K562 (cell line): ENCODE results near the gene THBS2. TPM values are rescaled to one million over a fixed set of nuclear protein-coding genes. Genes with fewer than 3 reads are reported as not detected.

Experiments
- ATAC-seq: fragments of 200-7000 bp; cut with Tn5 transposase; 3 replicates; pipeline ENCODE4 v1.9.1; 2020; ENCODE audit warnings: moderate library complexity
- BruUV-seq: library from RNA; stranded (reverse); fragments of 400-500 nt; replicated peaks from 2 replicates; lab custom pipeline; 2021; lab: Mats Ljungman, UMichigan
- CTCF ChIA-PET: fragments of 300-600 bp; formaldehyde crosslinking; extraction: SDS; loops from one replicate; lab custom pipeline; 2021; ENCODE audit warnings: low intra/inter-chr PET ratio; lab: Yijun Ruan, JAX
- POLR2A ChIA-PET: fragments of 300-600, 350-650 bp; sonication (Branson Sonifier 250); formaldehyde crosslinking; extraction: SDS; loops from one replicate; lab custom pipeline; 2021; ENCODE audit warnings: antibody characterized with exemption, inconsistent platforms; lab: Yijun Ruan, JAX
- DNase-seq, 4 experiments: peaks; one replicate each; pipeline versions ENCODE4 v3.0.0 to v3.0.0-alpha.2; 2011 to 2018; ENCODE audit warnings: low spot score in 3 of 4, mixed read lengths in 3 of 4; ENCODE audit errors: extremely low read depth in 1 of 4
- FAIRE-seq: peaks from 2 replicates; lab custom pipeline; 2011; peaks lifted over from hg19 to GRCh38; lab: Jason Lieb, UNC
- H2AFZ ChIP-seq: 2 replicates; pipeline ENCODE4 v1.6.0; 2011; ENCODE audit warnings: low read depth, low read length, control low read depth, inconsistent platforms
- H3K27ac ChIP-seq: fragments of 200-600 bp; 3 replicates; pipeline ENCODE4 v1.8.0; 2011; ENCODE audit warnings: low read depth, mild to moderate bottlenecking, control low read depth, inconsistent platforms, low read length, moderate library complexity, mixed read lengths; ENCODE audit errors: extremely low read depth
- H3K27me3 ChIP-seq, 2 experiments: fragments of 300-600 bp in 1 of 2; 2 replicates in 1 of 2; 3 replicates in 1 of 2; pipeline versions ENCODE4 v1.6.0 to v1.8.0; 2011; ENCODE audit warnings: inconsistent platforms in 2 of 2, low read length in 2 of 2, mild to moderate bottlenecking in 1 of 2, mixed read lengths in 1 of 2, moderate library complexity in 1 of 2; ENCODE audit not compliant: control insufficient read depth in 2 of 2, insufficient read depth in 2 of 2
- H3K36me3 ChIP-seq: fragments of 300-600 bp; 3 replicates; pipeline ENCODE4 v1.8.0; 2011; ENCODE audit warnings: mild to moderate bottlenecking, low read length, inconsistent platforms; ENCODE audit not compliant: control insufficient read depth, insufficient read depth
- H3K4me1 ChIP-seq, 2 experiments: fragments of 200-600 bp in 1 of 2; replicated peaks in 1 of 2; 2 replicates in 1 of 2; 3 replicates in 1 of 2; pipeline versions ENCODE4 v1.5.1 to v1.8.0; 2011; ENCODE audit warnings: inconsistent platforms in 2 of 2, low read length in 2 of 2, mild to moderate bottlenecking in 1 of 2, mixed read lengths in 1 of 2, moderate library complexity in 1 of 2; ENCODE audit not compliant: control insufficient read depth in 2 of 2, insufficient read depth in 2 of 2
- H3K4me2 ChIP-seq: 2 replicates; pipeline ENCODE4 v1.6.1; 2011; ENCODE audit warnings: low read length, control low read depth, inconsistent platforms, mixed read lengths; ENCODE audit not compliant: insufficient read depth
- H3K4me3 ChIP-seq: fragments of 200-600 bp; sonication (generic), shearing (Covaris generic); 2 replicates; pipeline ENCODE4 v1.5.1; 2016; ENCODE audit warnings: control low read depth, inconsistent platforms
- H3K79me2 ChIP-seq: fragments of 200-600 bp; 3 replicates; pipeline ENCODE4 v1.8.0; 2011; ENCODE audit warnings: low read length, inconsistent platforms; ENCODE audit not compliant: control insufficient read depth, insufficient read depth
- H3K9ac ChIP-seq, 2 experiments: 2 replicates each; pipeline versions ENCODE4 v1.6.0 to v1.6.1; 2011; ENCODE audit warnings: low read depth in 2 of 2, low read length in 2 of 2, control low read depth in 1 of 2, inconsistent platforms in 1 of 2, mild to moderate bottlenecking in 1 of 2, mixed read lengths in 1 of 2; ENCODE audit not compliant: insufficient read depth in 1 of 2
- H3K9me1 ChIP-seq: one replicate; pipeline ENCODE4 v1.6.0; 2011; ENCODE audit warnings: inconsistent platforms, mild to moderate bottlenecking, low read length, moderate library complexity; ENCODE audit not compliant: control insufficient read depth, insufficient read depth
- H3K9me3 ChIP-seq: replicated peaks from 2 replicates; pipeline ENCODE4 v1.5.1; 2011; ENCODE audit warnings: low read depth, low read length, inconsistent platforms; ENCODE audit not compliant: control insufficient read depth, insufficient read depth
- H4K20me1 ChIP-seq: replicated peaks from 2 replicates; pipeline ENCODE4 v1.6.1; 2011; ENCODE audit warnings: low read length, inconsistent platforms, mixed read lengths; ENCODE audit not compliant: control insufficient read depth, insufficient read depth
- CEBPG ChIP-seq, 3 experiments: fragments of 200-800 bp in 1 of 3; sonication (Bioruptor generic) in 1 of 3; sonication (generic) in 1 of 3; formaldehyde crosslinking in 1 of 3; IDR thresholded peaks in 2 of 3; conservative IDR thresholded peaks in 1 of 3; 2 replicates each; pipeline versions ENCODE4 v1.6.1 to v1.8.0; 2016 to 2022; ENCODE audit warnings: missing compliant biosample characterization in 2 of 3, missing genetic modification characterization in 2 of 3, mild to moderate bottlenecking in 1 of 3, missing genetic modification reagents in 1 of 3
- EGR1 ChIP-seq: fragments of 450-650 bp; conservative IDR thresholded peaks from 2 replicates; pipeline ENCODE4 v1.6.1; 2017; ENCODE audit warnings: mild to moderate bottlenecking
- GABPA ChIP-seq: fragments of 200-800 bp; sonication (Bioruptor generic); conservative IDR thresholded peaks from 2 replicates; pipeline ENCODE4 v1.6.1; 2016; ENCODE audit warnings: low read depth, missing genetic modification characterization, missing compliant biosample characterization
- NFE2L1 ChIP-seq: fragments of 450-650 bp; IDR thresholded peaks from 2 replicates; pipeline ENCODE4 v1.6.1; 2016; ENCODE audit warnings: missing genetic modification characterization, low read depth, mild to moderate bottlenecking, missing compliant biosample characterization, moderate library complexity, borderline replicate concordance
- NR3C1 ChIP-seq: sonication (generic); formaldehyde crosslinking; IDR thresholded peaks from 2 replicates; pipeline ENCODE4 v1.8.1; 2022; ENCODE audit warnings: missing genetic modification reagents
- NUFIP1 ChIP-seq: fragments of 450-650 bp; IDR thresholded peaks from 2 replicates; pipeline ENCODE4 v1.6.1; 2018; ENCODE audit not compliant: partially characterized antibody
- SRSF3 ChIP-seq: fragments of 200-400 bp; formaldehyde crosslinking; IDR thresholded peaks from 2 replicates; pipeline ENCODE4 v1.6.1; 2016; ENCODE audit warnings: mild to moderate bottlenecking, low read length, moderate library complexity; ENCODE audit not compliant: insufficient read depth
- TCF7L2 ChIP-seq: fragments of 150-350 bp; IDR thresholded peaks from 2 replicates; pipeline ENCODE4 v1.6.1; 2016; ENCODE audit warnings: low read depth, mild to moderate bottlenecking, low read length, moderate library complexity
- ZNF140 ChIP-seq: fragments of 250-450 bp; sonication (Bioruptor Pico); IDR thresholded peaks from 2 replicates; pipeline ENCODE4 v1.8.0; 2021; ENCODE audit warnings: moderate library complexity, mild to moderate bottlenecking, inconsistent platforms
- ZNF212 ChIP-seq: fragments of 450-650 bp; formaldehyde crosslinking; IDR thresholded peaks from 2 replicates; pipeline ENCODE4 v1.4.0; 2020; ENCODE audit warnings: mild to moderate bottlenecking
- ZNF431 ChIP-seq: sonication (generic); formaldehyde crosslinking; IDR thresholded peaks from 2 replicates; pipeline ENCODE4 v1.8.0; 2022; ENCODE audit warnings: mild to moderate bottlenecking, missing genetic modification reagents
- WGBS: fragments of 100-300 bp; shearing (Covaris generic); methylation state at CpG from one replicate; pipeline ENCODE4 v1.1.6; 2016; ENCODE audit warnings: low coverage, mixed read lengths; ENCODE audit not compliant: insufficient coverage; ENCODE audit errors: missing lambda C conversion rate; 5-methylcytosine and 5-hydroxymethylcytosine counted together
- in situ Hi-C: fragments of 300-500 bp; cut with MboI; formaldehyde crosslinking; loops from 4 replicates; pipeline ENCODE4 v1.15.0; 2018; ENCODE audit warnings: inconsistent platforms, mixed read lengths
- intact Hi-C: fragments of 100-400 bp; cut with micrococcal nuclease; formaldehyde crosslinking; loops from 2 replicates; pipeline ENCODE4 v1.14.2; 2022
- polyA plus RNA-seq, 8 experiments: library from polyadenylated mRNA; depleted of rRNA in 4 of 8; stranded (reverse) in 5 of 8; unstranded in 3 of 8; fragments of >200 nt; fragmentation: Nextera tagmentation in 2 of 8; fragmentation: Illumina TruSeq in 1 of 8; extraction: Ambion mirVana in 2 of 8; extraction: Trizol in 1 of 8; gene quantifications; 2 replicates each; pipeline versions ENCODE4 v1.2.1 to v1.2.3, GENCODE V29; 2011 to 2014; ENCODE audit warnings: inconsistent platforms in 1 of 8, missing spikeins in 1 of 8
- total RNA-seq, 7 experiments: library from RNA; depleted of rRNA in 6 of 7; stranded (reverse); fragments of >200 nt in 6 of 7; fragmentation: Illumina TruSeq in 2 of 7; extraction: Trizol in 2 of 7; gene quantifications; 2 replicates each; pipeline versions ENCODE4 v1.2.1 to v1.2.3, GENCODE V29; 2011 to 2021; ENCODE audit warnings: low replicate concordance in 1 of 7

Gene THBS2
- total and polyA plus RNA-seq, 9 of the 15 experiments (the other 6 are each of a cell fraction or from before 2014, with no cell fraction given) = 0.03 to 0.11 (median 0.03) TPM; not detected in 6

DNA sequence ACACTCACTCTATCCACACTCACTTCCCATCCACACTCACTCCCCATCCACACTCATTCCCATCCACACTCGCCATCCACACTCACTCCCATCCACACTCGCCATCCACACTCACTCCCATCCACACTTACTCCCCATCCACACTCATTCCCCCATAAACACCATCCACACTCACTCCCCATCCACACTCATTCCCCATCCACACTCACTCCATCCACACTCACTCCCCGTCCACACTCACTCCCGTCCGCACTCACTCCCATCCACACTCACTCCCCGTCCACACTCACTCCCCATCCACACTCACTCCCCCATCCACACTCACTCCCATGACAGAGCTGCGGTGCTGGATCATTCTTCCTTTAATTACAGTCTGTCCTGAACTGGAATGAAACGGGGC, 17.1 kb downstream of the THBS2 start:
- Histone ChIP-seq H3K9ac (no peak overlapping the region), H4K20me1 (no peaks in the 10 kb centered on the region), H3K79me2 (no peaks in the 10 kb centered on the region), H3K9me3 (peaks cover 2% of the 10 kb centered on the region), H3K9me1 (no peaks in the 10 kb centered on the region), H3K27me3 (peaks cover 18 to 64% of the 10 kb centered on the region in 2 experiments; a peak in 4 of 5 replicates), H3K36me3 (no peaks in the 10 kb centered on the region), H3K4me3 (no peak overlapping the region), H2AFZ (no peak overlapping the region), H3K4me1 (peaks cover 0 to 11% of the 10 kb centered on the region in 2 experiments; a peak in 1 of 5 replicates), H3K27ac (no peak overlapping the region), H3K4me2 (no peak overlapping the region)
- no TSS peak for BruUV-seq
- intact Hi-C loops (no loop called here), in situ Hi-C loops (no loop called here)
- no peak for DNase-seq
- ChIA-PET CTCF (no interaction called here), POLR2A (no interaction called here)
- under 1% methylated on average over 8 of the region's 8 CpGs for WGBS
- no peak for FAIRE-seq
- no peak for ATAC-seq
- TF ChIP-seq EGR1 (no peak), NUFIP1 (no peak), ZNF140 (CRISPR knock-in tag) (no peak), NR3C1 (CRISPR knock-in tag) (no peak), CEBPG (CRISPR knock-in tag; IDR thresholded peaks at IDR 0.05) (no peak), CEBPG (tag; conservative IDR thresholded peaks at IDR 0.05 in 1 of 2, IDR thresholded peaks at IDR 0.05 in 1 of 2) (no peak), NFE2L1 (tag) (no peak), GABPA (tag) (no peak), TCF7L2 (no peak), ZNF431 (CRISPR knock-in tag) (no peak), SRSF3 (no peak), ZNF212 (CRISPR knock-in tag) (no peak)
